ENCODE data around the gene TMEM135. TPM values are rescaled to one million over a fixed set of nuclear protein-coding genes. Genes with fewer than 3 reads are reported as not detected.

Gene TMEM135
- total RNA-seq, 4 donors from 2014 or later = 7.9 to 38.7 (median 18.9) TPM

DNA sequence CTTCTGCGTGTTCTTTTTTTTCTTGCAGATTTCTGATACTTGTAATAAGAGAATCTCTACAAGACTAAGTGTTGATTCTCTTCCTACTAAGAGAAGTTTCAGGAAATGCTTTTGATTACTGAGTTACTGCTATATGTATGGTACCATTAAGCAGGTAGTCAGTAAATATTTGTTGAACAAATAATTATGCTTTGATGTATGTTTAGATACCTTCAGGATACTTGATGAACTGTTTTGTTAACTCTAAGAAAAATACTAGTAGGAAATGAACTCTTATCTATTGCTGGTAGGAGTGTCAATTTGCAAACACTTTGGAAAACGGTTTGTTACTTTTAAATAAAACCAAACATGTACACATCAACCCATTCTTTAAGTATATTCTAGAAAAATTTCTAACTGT lies 90.6 kb downstream of the TMEM135 start:
- no peak overlapping the region for H3K27ac ChIP-seq
- ATAC-seq (no peak), DNase-seq (no peak)
- H3K4me3 ChIP-seq = no peak overlapping the region
- H3K36me3 ChIP-seq = no peaks in the 10 kb centered on the region
- H3K27me3 ChIP-seq = no peaks in the 10 kb centered on the region
- TF ChIP-seq, protein P1, sequence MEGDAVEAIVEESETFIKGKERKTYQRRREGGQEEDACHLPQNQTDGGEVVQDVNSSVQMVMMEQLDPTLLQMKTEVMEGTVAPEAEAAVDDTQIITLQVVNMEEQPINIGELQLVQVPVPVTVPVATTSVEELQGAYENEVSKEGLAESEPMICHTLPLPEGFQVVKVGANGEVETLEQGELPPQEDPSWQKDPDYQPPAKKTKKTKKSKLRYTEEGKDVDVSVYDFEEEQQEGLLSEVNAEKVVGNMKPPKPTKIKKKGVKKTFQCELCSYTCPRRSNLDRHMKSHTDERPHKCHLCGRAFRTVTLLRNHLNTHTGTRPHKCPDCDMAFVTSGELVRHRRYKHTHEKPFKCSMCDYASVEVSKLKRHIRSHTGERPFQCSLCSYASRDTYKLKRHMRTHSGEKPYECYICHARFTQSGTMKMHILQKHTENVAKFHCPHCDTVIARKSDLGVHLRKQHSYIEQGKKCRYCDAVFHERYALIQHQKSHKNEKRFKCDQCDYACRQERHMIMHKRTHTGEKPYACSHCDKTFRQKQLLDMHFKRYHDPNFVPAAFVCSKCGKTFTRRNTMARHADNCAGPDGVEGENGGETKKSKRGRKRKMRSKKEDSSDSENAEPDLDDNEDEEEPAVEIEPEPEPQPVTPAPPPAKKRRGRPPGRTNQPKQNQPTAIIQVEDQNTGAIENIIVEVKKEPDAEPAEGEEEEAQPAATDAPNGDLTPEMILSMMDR (IDR thresholded peaks at IDR 0.05 in 4 of 5, conservative IDR thresholded peaks at IDR 0.05 in 1 of 5) = no peak
- no peak for TF ChIP-seq POLR2A (IDR thresholded peaks at IDR 0.05)
- intact Hi-C loops (cut with DNase I; ENCODE audit: low total_unique reads) = no loop called here
- H3K4me1 ChIP-seq = peaks cover 6 to 30% of the 10 kb centered on the region in 2 donors
- in situ Hi-C loops (cut with MboI; ENCODE audit: low sequenced_read_pairs in 4 of 4) = no loop called here
- H3K9me3 ChIP-seq = no peaks in the 10 kb centered on the region

DNA sequence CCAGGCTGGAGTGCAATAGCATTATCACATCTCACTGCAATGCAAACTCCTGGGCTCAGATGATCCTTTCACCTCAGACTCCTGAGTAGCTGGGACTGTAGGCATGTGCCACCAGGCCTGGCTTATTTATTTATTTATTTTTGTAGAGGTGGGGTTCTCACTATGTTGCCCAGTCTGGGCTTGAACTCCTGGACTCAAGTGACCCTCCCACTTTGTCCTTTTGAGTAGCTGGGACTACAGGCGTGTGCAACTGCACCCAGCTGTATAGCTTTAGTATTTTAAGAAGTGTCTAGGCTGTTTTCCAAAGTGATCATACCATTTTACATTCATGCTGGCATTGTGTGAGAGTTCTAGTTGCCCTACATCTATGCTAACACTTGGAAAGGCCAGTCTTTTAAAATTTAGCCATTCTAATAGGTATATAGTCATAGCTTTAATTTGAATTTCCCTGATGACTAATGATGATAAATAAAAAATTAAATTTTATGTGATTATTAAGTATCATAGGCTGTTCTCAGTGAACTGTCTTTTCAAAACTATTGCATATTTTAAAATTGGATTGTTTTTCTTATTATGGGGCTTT lies 96.9 kb downstream of the TMEM135 start:
- in situ Hi-C loops (cut with MboI; ENCODE audit: low sequenced_read_pairs in 4 of 4) = no loop called here
- ATAC-seq = no peak

DNA sequence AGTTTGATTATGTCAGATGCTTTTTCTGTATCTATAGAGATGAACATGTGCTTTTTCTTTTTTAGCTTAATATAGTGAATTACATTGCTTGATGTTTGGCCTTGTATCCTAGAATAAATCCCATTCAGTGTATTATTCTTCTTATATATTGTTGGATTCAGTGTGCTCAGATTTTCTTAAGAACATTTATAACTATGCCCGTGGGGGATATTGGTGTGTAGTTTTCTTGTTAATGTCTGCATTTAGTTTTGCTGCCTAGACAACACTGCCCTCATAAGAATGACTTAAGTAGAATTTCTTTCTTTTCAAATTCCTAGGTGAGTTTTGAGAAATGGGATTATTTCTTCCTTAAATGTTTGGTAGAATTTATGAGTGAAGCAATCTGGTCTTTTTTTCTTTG lies 98.5 kb downstream of the TMEM135 start:
- no peaks in the 10 kb centered on the region for H3K27me3 ChIP-seq
- no peak overlapping the region for H3K27ac ChIP-seq
- H3K4me1 ChIP-seq = no peaks in the 10 kb centered on the region
- H3K36me3 ChIP-seq = peaks cover 0 to 4% of the 10 kb centered on the region in 2 donors
- no peak for DNase-seq
- H3K4me3 ChIP-seq = no peak overlapping the region
- TF ChIP-seq, protein P1 (IDR thresholded peaks at IDR 0.05 in 4 of 5, conservative IDR thresholded peaks at IDR 0.05 in 1 of 5) = no peak
- no peak for TF ChIP-seq POLR2A (IDR thresholded peaks at IDR 0.05)
- intact Hi-C loops (cut with DNase I; ENCODE audit: low total_unique reads) = no loop called here
- no peak for ATAC-seq
- no peaks in the 10 kb centered on the region for H3K9me3 ChIP-seq
- in situ Hi-C loops (cut with MboI; ENCODE audit: low sequenced_read_pairs in 4 of 4) = no loop called here

More for the DNA sequence above, 96.9 kb downstream of the TMEM135 start:
- Histone ChIP-seq H3K27me3 (no peaks in the 10 kb centered on the region), H3K9me3 (no peaks in the 10 kb centered on the region), H3K27ac (no peak overlapping the region), H3K4me1 (no peaks in the 10 kb centered on the region), H3K36me3 (peaks cover 0 to 4% of the 10 kb centered on the region in 2 donors), H3K4me3 (no peak overlapping the region)
- DNase-seq = no peak
- intact Hi-C loops (cut with DNase I; ENCODE audit: low total_unique reads) = no loop called here
- TF ChIP-seq, protein P1 (IDR thresholded peaks at IDR 0.05 in 4 of 5, conservative IDR thresholded peaks at IDR 0.05 in 1 of 5) = no peak
- TF ChIP-seq POLR2A (IDR thresholded peaks at IDR 0.05) = no peak

DNA sequence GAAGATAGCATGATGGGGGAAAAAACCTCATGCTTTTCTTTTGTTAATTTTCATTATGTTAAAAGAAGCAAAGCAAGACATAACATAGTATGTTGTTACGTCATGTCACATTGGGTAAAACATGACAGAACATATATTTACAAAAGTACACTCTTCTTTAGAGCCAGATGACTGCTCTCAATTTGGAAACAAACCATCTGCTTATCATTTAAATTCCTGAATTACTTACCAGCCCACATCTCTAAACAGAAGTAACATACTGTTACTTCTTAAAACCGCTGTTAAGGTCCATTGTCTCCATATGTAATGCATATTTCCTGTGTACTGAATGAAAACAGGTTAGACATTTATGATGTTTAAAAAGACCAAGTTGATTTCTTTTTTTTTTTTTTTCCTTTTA lies 100.0 kb downstream of the TMEM135 start:
- Histone ChIP-seq H3K9me3 (no peaks in the 10 kb centered on the region), H3K36me3 (peaks cover 0 to 4% of the 10 kb centered on the region in 2 donors), H3K4me3 (no peak overlapping the region), H3K4me1 (no peaks in the 10 kb centered on the region), H3K27ac (no peak overlapping the region), H3K27me3 (no peaks in the 10 kb centered on the region)
- no peak for ATAC-seq
- DNase-seq = no peak
- intact Hi-C loops (cut with DNase I; ENCODE audit: low total_unique reads) (no loop called here), in situ Hi-C loops (cut with MboI; ENCODE audit: low sequenced_read_pairs in 4 of 4) (no loop called here)
- TF ChIP-seq, protein P1 (IDR thresholded peaks at IDR 0.05 in 4 of 5, conservative IDR thresholded peaks at IDR 0.05 in 1 of 5) = no peak
- TF ChIP-seq POLR2A (IDR thresholded peaks at IDR 0.05) = no peak

DNA sequence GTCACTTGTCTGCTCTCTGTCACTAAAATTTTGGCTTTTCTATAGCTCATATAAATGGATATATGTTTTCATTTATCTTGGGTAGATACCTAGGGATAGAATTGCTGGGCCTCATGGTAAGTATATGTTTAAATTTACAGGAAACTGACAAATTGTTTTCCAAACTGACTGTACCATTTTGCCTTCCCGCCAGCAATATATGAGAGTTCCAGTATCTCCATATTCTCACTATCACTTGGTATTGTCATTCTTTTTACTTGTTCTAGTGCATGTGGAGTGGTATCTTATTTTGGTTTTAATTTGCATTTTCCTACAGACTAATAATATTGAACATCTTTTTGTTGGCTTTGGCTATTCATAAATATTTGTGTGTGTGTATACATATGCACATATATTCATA lies 101.7 kb downstream of the TMEM135 start:
- no peak for TF ChIP-seq POLR2A (IDR thresholded peaks at IDR 0.05)
- TF ChIP-seq, protein P1 (IDR thresholded peaks at IDR 0.05 in 4 of 5, conservative IDR thresholded peaks at IDR 0.05 in 1 of 5) = no peak
- H3K9me3 ChIP-seq = no peaks in the 10 kb centered on the region
- no peak overlapping the region for H3K27ac ChIP-seq
- H3K27me3 ChIP-seq = no peaks in the 10 kb centered on the region
- no peaks in the 10 kb centered on the region for H3K4me1 ChIP-seq
- DNase-seq (no peak), ATAC-seq (no peak)
- no peak overlapping the region for H3K4me3 ChIP-seq
- H3K36me3 ChIP-seq = peaks cover 0 to 4% of the 10 kb centered on the region in 2 donors
- in situ Hi-C loops (cut with MboI; ENCODE audit: low sequenced_read_pairs in 4 of 4) (no loop called here), intact Hi-C loops (cut with DNase I; ENCODE audit: low total_unique reads) (no loop called here)

Measured in gastrocnemius medialis (tissue), 4 donors.